Effector memory CD8-positive, alpha-beta T cell (primary cell): ENCODE results near the gene RAMP2.
A peak's percentile ranks its signal among the peaks of the same experiment; 100 is the strongest.
"Not testable (repeated sequence)": the region's sequence is repeated elsewhere in the genome, so short reads cannot be mapped to it uniquely, and the experiment has no call there.

Source experiments
- ATAC-seq: fragments of 150-1000 bp; cut with Tn5 transposase; replicated peaks from 2 replicates; pipeline ENCODE4 v1.10.0; 2021; ENCODE audit warnings: mild to moderate bottlenecking, moderate library complexity
- DNase-seq, 3 experiments: peaks; one replicate each; pipeline ENCODE4 v3.0.0; 2021
- H3K27ac Mint-ChIP-seq, 2 donors: one replicate each; pipeline ENCODE4 v1.8.0; 2022; ENCODE audit warnings: mild to moderate bottlenecking in 2 of 2, mixed read lengths in 2 of 2, moderate library complexity in 2 of 2
- H3K27me3 Mint-ChIP-seq, 2 donors: one replicate each; pipeline ENCODE4 v1.8.0; 2022; ENCODE audit warnings: mixed read lengths in 2 of 2
- H3K36me3 Mint-ChIP-seq: one replicate; pipeline ENCODE4 v1.8.0; 2022; ENCODE audit warnings: mild to moderate bottlenecking, moderate library complexity, mixed read lengths; ENCODE audit not compliant: insufficient read depth
- H3K4me1 Mint-ChIP-seq, 2 donors: one replicate each; pipeline ENCODE4 v1.8.0; 2022; ENCODE audit warnings: low read depth in 2 of 2, mixed read lengths in 2 of 2
- H3K4me3 Mint-ChIP-seq, 2 donors: one replicate each; pipeline ENCODE4 v1.8.0; 2022; ENCODE audit warnings: mild to moderate bottlenecking in 2 of 2, mixed read lengths in 2 of 2, moderate library complexity in 2 of 2
- H3K9me3 Mint-ChIP-seq, 2 donors: one replicate each; pipeline ENCODE4 v1.8.0; 2022; ENCODE audit warnings: mixed read lengths in 2 of 2
- total RNA-seq, 9 experiments: gene quantifications; one replicate each; lab custom pipeline; 2026; lab: John Stamatoyannopoulos, UW

RAMP2 gene, protein sequence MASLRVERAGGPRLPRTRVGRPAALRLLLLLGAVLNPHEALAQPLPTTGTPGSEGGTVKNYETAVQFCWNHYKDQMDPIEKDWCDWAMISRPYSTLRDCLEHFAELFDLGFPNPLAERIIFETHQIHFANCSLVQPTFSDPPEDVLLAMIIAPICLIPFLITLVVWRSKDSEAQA
- 0 to 0.07 (median 0) reads per million in 9 experiments for total RNA-seq

DNA sequence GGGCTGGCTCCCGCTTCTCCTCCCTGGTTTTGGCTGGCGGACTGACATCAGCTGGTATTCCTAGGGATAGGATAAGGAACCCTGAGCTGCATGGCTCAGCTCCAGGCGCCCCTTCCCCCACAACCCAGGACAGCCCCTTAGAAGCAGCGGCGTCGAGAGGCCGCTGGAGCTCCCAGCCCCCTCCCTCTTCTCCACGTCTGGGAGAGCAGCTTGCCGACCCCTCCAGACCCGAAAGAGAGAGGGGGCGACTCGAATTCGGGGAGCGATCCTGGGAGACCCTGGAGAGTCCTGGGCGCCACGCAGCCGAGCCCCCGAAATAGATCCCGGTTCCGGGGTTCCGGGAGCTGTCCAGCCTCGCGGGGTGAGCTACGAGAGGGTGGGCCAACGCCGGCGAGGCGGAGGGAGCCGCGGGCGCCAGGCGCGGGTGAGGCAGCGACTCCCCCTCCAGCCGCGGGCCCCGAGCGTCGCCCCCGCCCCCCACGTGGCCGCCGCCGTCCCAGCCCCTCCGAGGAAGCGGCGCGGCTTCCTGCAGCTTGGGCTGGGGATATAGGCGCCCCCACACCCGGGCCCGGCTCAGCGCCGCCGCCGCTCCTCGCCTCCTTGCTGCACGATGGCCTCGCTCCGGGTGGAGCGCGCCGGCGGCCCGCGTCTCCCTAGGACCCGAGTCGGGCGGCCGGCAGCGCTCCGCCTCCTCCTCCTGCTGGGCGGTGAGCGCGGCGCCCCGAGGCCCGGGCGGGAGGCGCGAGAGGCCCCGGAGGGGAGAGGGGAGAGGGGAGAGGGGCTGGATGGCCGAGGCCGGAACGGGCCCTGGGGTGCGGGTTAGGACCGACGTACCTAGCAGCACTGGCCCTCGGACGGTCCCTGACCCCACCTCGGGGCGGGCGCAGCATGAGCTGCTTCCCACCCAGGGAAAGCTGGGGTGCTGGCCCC lies at the start of gene RAMP2:
Gene RAMP2, plus strand, starts transcription at position 576 of the 930 bp plus-strand sequence. Its CDS starts 35 bp downstream, at position 611.
- no peak for DNase-seq
- H3K9me3 Mint-ChIP-seq, result no peaks in the 10 kb centered on the region
- H3K4me1 Mint-ChIP-seq, result peaks cover 4 to 5% of the 10 kb centered on the region in 2 donors
- H3K36me3 Mint-ChIP-seq, result peaks cover 6% of the 10 kb centered on the region
- peaks cover 67 to 94% of the 10 kb centered on the region in 2 donors for H3K27me3 Mint-ChIP-seq
- H3K27ac Mint-ChIP-seq, result no peak within 1 kb of the TSS
- H3K4me3 Mint-ChIP-seq, result peak within 1 kb of the TSS; percentile 63 to 67
- ATAC-seq, result peak; percentile 47

DNA sequence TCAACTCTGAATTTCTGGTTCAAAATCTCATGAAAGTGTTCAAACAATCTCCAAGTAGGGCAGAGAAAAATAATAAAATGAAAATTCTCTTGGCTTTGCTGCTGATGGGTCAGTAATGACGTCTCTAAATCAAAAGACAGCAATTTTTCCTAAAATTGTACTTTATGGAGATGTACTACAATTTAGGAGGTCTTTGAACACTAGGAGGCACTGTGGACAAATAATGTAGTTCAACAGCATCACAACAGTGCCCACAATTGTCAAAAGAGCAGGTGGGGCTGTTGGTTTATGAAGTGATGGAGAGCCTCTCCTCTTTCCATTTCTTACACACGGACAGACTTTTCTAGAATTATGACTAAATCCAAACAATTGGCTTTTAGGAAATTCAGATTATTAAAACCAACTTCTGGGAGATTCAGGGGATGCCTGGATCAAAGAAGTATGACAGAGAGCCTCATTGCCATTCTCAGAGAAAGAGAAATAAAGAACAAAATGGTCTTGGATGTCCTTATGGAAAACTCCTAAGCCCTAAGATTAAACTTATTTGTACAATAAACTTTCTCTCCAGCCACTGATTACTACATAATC lies 39.9 kb upstream of the RAMP2 start:
- Mint-ChIP-seq H3K4me3 (no peak overlapping the region), H3K27me3 (no peaks in the 10 kb centered on the region), H3K36me3 (peaks cover 87% of the 10 kb centered on the region), H3K4me1 (peaks cover 0 to 5% of the 10 kb centered on the region in 2 donors), H3K9me3 (no peaks in the 10 kb centered on the region), H3K27ac (no peak overlapping the region)
- DNase-seq, result peak; percentile 22 to 42 (median 34)
- peak; percentile 82 for ATAC-seq

DNA sequence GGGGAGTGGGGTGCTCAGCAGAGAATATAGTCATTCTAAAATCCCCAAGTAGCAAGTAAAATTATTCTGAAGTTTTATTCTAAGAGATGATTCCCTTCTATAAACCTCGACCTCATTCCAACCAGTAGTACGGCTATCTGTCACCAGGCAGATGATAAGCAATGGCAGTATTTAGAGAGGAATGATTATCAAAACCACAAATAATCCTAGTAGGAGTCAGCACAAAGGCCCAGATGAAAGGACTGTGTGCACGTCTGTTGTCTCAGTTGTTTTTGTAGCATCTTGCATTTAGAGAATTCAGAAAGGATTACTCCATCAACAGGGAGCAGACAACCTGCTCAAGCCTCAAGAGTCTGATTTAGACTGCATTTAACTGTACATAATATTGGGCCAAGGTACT lies 37.4 kb upstream of the RAMP2 start:
- no peak for ATAC-seq
- DNase-seq, result no peak
- H3K36me3 Mint-ChIP-seq, result peaks cover 89% of the 10 kb centered on the region
- H3K9me3 Mint-ChIP-seq, result no peaks in the 10 kb centered on the region
- no peaks in the 10 kb centered on the region for H3K4me1 Mint-ChIP-seq
- no peak overlapping the region for H3K4me3 Mint-ChIP-seq
- no peaks in the 10 kb centered on the region for H3K27me3 Mint-ChIP-seq
- no peak overlapping the region for H3K27ac Mint-ChIP-seq

DNA sequence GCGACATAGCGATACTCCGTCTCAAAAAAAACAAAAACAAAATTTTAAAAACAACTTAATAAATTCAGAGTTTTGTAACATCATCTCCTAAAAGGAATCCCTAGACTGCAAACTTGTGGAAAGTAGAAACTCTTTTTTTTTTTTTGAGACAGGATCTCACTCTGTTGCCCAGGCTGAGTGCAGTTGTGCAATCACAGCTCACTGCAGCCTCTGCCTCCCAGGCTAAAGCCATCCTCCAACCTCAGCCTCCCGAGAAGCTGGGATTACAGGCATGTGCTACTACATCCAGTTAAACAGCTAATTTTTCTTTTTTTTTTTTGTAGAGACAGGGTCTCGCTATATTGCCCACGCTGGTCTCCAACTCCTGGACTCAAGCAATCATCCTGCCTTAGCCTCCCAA lies 35.9 kb upstream of the RAMP2 start:
- H3K36me3 Mint-ChIP-seq, result peaks cover 91% of the 10 kb centered on the region
- DNase-seq (no peak), ATAC-seq (no peak)
- H3K27me3 Mint-ChIP-seq, result no peaks in the 10 kb centered on the region
- no peaks in the 10 kb centered on the region for H3K4me1 Mint-ChIP-seq
- no peak overlapping the region for H3K4me3 Mint-ChIP-seq
- no peaks in the 10 kb centered on the region for H3K9me3 Mint-ChIP-seq
- H3K27ac Mint-ChIP-seq, result no peak overlapping the region

DNA sequence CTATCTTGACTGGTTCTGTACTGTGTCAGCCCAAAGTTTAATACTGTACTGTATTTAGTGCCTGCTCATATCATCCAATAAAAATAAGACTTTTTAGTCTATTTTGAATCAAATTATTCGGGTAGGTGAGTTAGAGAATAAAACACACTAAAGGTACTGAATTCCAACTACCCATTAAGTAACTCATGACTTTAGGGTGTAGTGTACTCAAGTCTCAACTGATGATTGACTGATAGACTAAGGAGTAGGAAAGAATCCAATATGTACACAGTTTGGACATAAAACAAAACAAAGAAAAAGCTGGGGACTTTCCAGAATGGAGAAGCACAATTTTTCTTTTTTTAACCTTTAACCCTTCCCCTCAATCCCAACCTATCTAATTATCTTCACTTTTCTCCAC lies 20.3 kb upstream of the RAMP2 start:
- DNase-seq, result no peak
- Mint-ChIP-seq H3K27me3 (no peaks in the 10 kb centered on the region), H3K27ac (peak overlapping the region in 1 of 2 donors; percentile 25), H3K4me3 (no peak overlapping the region), H3K36me3 (peaks cover 10% of the 10 kb centered on the region), H3K4me1 (peaks cover 15 to 18% of the 10 kb centered on the region in 2 donors), H3K9me3 (no peaks in the 10 kb centered on the region)
- no peak for ATAC-seq

DNA sequence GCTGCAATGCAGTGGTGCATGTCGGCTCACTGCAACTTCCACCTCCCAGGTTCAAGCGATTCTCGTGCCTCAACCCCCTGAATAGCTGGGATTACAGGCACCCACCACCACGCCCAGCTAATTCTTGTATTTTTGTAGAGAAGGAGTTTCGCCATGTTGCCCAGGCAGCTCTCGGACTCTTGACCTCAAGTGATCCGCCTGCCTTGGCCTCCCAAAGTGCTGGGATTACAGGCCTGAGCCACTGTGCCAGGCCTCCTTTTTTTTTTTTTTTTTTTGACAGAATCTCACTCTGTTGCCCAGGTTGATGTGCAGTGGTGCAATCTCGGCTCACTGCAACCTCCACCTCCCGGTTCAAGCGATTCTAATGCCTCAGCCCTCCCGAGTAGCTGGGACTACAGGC lies 18.1 kb upstream of the RAMP2 start:
- H3K36me3 Mint-ChIP-seq, H3K27me3 Mint-ChIP-seq, H3K9me3 Mint-ChIP-seq, DNase-seq, ATAC-seq, H3K4me3 Mint-ChIP-seq: not testable (repeated sequence)
- peak overlapping the region in 1 of 2 donors; percentile 65 for H3K27ac Mint-ChIP-seq
- peaks cover 13 to 18% of the 10 kb centered on the region in 2 donors for H3K4me1 Mint-ChIP-seq

DNA sequence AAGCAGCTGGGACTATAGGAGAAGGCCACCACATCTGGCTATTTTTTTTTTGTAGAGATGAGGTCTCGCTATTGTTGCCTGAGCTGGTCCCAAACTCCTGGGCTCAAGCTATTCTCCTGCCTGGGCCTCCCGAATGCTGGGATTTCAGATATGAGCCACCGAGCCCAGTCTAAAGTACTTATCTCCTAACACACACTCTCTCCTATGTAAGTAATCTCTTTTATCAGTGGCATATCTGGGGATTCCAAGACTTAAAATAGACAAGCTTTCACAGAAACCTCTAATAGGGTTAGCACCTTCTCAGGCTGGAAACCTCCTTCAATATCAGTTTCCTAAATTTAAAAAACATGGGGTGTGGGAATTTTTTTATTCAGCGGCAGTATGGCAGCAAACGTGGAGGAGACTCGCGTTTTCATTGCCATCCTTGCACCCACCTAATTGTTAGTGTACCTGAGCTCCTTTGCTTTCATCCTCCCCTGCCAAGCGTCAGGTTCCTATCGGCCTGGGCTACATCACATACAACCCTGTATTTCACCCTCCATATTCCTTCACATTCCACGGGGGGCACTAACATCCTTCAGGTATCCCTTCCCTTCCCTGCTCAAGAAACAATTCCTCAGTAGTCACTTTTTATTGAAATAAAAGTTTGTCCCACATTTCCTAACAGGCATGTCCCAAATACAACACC lies 17.3 kb upstream of the RAMP2 start:
- no peak for ATAC-seq
- Mint-ChIP-seq H3K9me3 (no peaks in the 10 kb centered on the region), H3K4me1 (peaks cover 13 to 18% of the 10 kb centered on the region in 2 donors), H3K36me3 (peaks cover 10% of the 10 kb centered on the region), H3K4me3 (peak overlapping the region; percentile 85 to 89), H3K27ac (peak overlapping the region; percentile 85 to 91), H3K27me3 (peaks cover 8 to 17% of the 10 kb centered on the region in 2 donors)
- DNase-seq, result no peak

DNA sequence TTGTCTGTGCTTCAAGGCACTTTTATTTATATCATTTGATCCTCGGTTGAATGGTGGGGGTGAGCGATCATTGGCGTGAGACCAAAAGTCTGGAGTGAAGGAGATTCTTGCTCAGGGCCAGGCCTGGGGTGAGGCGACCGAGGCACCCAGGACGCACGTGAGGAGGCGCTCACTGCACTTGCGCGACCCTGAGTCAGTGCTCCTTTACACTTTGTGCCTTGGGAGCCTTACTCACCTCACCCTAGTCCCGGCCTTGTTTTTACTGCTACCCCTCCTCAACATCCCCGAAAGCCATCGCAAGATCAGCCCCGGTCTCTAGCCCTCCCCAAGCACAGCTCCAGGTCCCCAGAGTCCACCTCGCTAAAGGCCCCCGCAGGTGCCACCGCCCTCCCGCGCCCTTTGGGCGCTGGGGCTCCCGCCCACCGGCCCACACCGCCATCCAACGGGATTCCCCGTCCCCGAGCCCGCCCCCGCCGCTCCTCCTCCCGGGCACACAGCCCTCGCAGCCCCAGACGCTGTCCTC lies 16.7 kb upstream of the RAMP2 start:
- peaks cover 13 to 18% of the 10 kb centered on the region in 2 donors for H3K4me1 Mint-ChIP-seq
- peaks cover 10% of the 10 kb centered on the region for H3K36me3 Mint-ChIP-seq
- peak overlapping the region; percentile 85 to 89 for H3K4me3 Mint-ChIP-seq
- H3K27ac Mint-ChIP-seq, result peak overlapping the region; percentile 85 to 91
- peaks cover 8 to 23% of the 10 kb centered on the region in 2 donors for H3K27me3 Mint-ChIP-seq
- no peak for DNase-seq
- peak; percentile 69 for ATAC-seq
- H3K9me3 Mint-ChIP-seq, result no peaks in the 10 kb centered on the region

DNA sequence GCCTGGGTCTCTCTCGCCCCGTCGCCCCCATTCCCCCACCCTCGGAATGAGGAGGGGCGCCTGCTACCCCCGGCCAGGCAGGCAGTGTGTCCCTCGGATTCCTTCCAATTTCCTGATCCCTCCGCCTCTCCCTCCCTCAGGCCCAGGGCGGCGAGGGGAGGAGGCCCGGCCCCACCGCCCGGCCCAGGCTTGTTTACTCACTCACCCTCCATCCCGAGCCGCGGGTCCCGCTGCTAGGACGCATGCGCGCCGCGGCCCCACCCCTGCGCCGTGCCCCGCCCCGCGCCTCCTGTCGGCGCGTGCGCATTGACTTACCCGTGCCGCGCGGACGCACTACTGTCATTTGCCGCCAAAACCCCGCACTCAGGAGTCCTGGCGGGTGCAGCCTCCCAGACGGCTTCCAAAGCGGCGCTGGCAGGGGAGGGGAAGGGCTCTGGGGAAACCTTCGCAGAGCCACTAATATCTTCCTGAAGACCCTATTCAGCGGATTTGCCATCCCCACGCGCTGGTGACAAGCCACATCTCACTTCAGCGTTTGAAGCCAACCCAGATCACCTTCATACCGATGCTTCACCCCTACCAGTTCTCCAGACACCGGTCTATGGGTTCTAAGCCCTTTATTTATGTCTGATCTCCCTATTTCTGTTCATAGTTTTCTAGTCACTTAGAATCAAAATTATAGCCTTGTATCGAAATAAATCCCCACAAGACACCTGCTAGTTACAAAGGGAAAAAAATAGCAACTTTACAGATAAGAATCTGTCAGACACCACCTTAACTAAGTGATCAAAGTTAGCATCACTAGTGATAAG lies 16.0 kb upstream of the RAMP2 start, which contains the start of gene EZH1:
Gene EZH1, minus strand, starts transcription at position 235 of the 812 bp plus-strand sequence. CDS start 16,099 bp downstream, outside the sequence.
- Mint-ChIP-seq H3K4me3 (peak within 1 kb of the TSS; percentile 85 to 89), H3K4me1 (peaks cover 13 to 18% of the 10 kb centered on the region in 2 donors), H3K36me3 (peaks cover 10% of the 10 kb centered on the region), H3K9me3 (no peaks in the 10 kb centered on the region), H3K27ac (peak within 1 kb of the TSS; percentile 85 to 91), H3K27me3 (peaks cover 8 to 27% of the 10 kb centered on the region in 2 donors)
- peak; percentile 88 for ATAC-seq
- DNase-seq, result peak; percentile 87 to 92 (median 91)

DNA sequence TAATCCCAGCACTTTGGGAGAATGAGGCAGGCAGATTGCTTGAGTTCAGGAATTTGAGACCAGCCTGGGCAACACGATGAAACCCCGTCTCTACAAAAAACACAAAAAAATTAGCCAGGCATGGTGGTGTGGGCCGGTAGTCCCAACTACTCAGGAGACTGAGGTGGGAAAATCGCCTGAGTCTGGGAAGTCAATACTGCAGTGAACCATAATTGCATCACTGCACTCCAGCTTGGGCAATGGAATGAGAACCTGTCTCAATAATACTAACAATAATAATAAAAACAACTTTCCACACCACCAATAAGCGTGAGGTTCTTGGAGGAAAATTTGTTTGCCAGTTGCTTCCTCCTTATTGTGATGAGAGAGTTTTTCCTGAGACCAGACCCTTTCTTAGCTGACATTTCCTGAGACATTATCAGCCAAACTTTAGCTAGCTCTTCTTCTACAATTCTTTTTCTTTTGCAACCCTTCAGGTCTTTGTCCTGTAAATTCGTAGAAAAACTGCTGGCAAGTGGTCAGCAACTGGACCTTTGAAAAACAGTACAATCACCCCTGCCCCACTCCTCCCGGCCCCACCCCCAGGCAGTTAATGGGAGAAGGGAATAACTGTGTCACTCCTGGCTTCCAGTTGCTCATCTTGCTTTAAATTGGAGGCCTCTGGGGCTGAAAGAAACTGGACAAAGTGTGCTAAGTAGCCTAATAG lies 12.7 kb upstream of the RAMP2 start:
- DNase-seq (no peak), ATAC-seq (no peak)
- H3K4me3 Mint-ChIP-seq, result no peak overlapping the region
- H3K9me3 Mint-ChIP-seq, result no peaks in the 10 kb centered on the region
- H3K4me1 Mint-ChIP-seq, result peaks cover 13 to 14% of the 10 kb centered on the region in 2 donors
- H3K36me3 Mint-ChIP-seq, result peaks cover 10% of the 10 kb centered on the region
- peaks cover 8 to 48% of the 10 kb centered on the region in 2 donors for H3K27me3 Mint-ChIP-seq
- H3K27ac Mint-ChIP-seq, result no peak overlapping the region

DNA sequence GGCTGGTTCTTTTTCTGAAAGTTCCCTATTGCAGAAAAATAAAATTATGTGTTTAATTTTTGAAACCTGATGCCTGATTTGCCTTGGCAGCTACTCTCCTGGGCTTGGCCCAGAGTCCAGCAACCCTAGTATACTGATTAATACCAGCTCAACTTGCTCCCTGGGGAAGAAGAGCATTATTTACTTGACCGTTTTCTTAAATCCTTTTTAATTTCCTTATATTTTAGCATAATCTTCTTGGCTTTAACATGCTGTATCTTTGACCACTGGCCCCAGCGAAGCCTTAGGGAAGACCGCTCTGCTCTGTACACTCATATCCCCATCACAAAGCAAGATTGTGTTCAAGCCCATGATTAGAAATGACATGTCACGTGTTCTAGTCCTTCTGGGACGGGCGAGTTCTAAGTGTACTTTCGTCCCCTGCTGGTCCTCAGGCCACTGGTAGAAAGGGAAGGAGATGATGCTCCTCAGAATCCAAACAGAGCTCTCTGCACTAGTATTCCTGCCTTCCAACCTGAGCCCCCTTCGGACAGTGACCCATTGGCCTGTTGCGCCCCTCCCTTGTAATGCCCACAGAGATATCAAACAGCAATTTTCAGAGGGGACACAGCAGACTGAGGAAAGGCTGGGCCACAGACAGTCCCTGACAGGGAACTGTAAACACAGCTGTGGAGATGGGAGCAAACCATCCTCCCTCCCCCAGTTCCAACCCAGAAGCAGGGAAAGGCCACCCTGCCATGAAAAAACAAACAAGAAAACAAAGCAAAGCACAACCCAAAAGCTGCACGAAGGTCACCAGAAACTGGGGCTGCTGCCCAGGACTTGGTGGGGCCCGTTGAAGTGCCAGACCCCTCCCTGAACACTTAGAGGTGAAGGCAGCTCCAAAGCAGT lies 11.9 kb upstream of the RAMP2 start:
- H3K27me3 Mint-ChIP-seq, result peaks cover 8 to 54% of the 10 kb centered on the region in 2 donors
- no peaks in the 10 kb centered on the region for H3K9me3 Mint-ChIP-seq
- no peak overlapping the region for H3K4me3 Mint-ChIP-seq
- DNase-seq (no peak), ATAC-seq (no peak)
- H3K36me3 Mint-ChIP-seq, result peaks cover 9% of the 10 kb centered on the region
- peaks cover 7 to 8% of the 10 kb centered on the region in 2 donors for H3K4me1 Mint-ChIP-seq
- H3K27ac Mint-ChIP-seq, result no peak overlapping the region
